IMR-90 (cell line): ENCODE results near the gene STIM1. TPM values are rescaled to one million over a fixed set of nuclear protein-coding genes. Genes with fewer than 3 reads are reported as not detected.

Experiments used
- ATAC-seq: fragments of 200-7000 bp; cut with Tn5 transposase; 2 replicates; pipeline ENCODE4 v1.9.1; 2020; ENCODE audit warnings: low read depth, mild to moderate bottlenecking, moderate library complexity
- BruUV-seq: library from RNA; stranded (reverse); fragments of 400-500 nt; replicated peaks from 2 replicates; lab custom pipeline; 2021; lab: Mats Ljungman, UMichigan
- CTCF ChIA-PET: fragments of 300-600 bp; formaldehyde crosslinking; extraction: SDS; loops from one replicate; lab custom pipeline; 2021; ENCODE audit warnings: antibody characterized with exemption; lab: Yijun Ruan, JAX
- POLR2A ChIA-PET: fragments of 300-600 bp; sonication (Branson Sonifier 250); formaldehyde crosslinking; loops from one replicate; lab custom pipeline; 2022; ENCODE audit warnings: antibody characterized with exemption; ENCODE audit not compliant: unreplicated experiment; lab: Charles Lee
- DNase-seq: peaks from one replicate; pipeline ENCODE4 v3.0.0; 2013
- H2AFZ ChIP-seq: replicated peaks from 2 replicates; pipeline ENCODE3; 2013; ENCODE audit warnings: low read length, mild to moderate bottlenecking; ENCODE audit not compliant: poor library complexity
- H2AK5ac ChIP-seq: 2 replicates; pipeline ENCODE4 v1.6.1; 2013; ENCODE audit warnings: low read depth, low read length, inconsistent platforms
- H2AK9ac ChIP-seq: replicated peaks from 2 replicates; pipeline ENCODE3; 2013; ENCODE audit warnings: mild to moderate bottlenecking, low read depth, low read length, moderate library complexity; ENCODE audit not compliant: poor library complexity
- H2BK120ac ChIP-seq: 2 replicates; pipeline ENCODE4 v1.6.1; 2013; ENCODE audit warnings: low read depth, low read length, inconsistent platforms
- H2BK15ac ChIP-seq: 3 replicates; pipeline ENCODE4 v1.6.1; 2013; ENCODE audit warnings: low read depth, low read length, inconsistent platforms
- H2BK20ac ChIP-seq: 2 replicates; pipeline ENCODE4 v1.6.1; 2013; ENCODE audit warnings: low read depth, mild to moderate bottlenecking, inconsistent platforms, low read length, moderate library complexity
- H2BK5ac ChIP-seq: 2 replicates; pipeline ENCODE4 v1.6.1; 2013; ENCODE audit warnings: mild to moderate bottlenecking, low read depth, low read length, inconsistent platforms; ENCODE audit not compliant: poor library complexity, severe bottlenecking
- H3K14ac ChIP-seq: replicated peaks from 2 replicates; pipeline ENCODE4 v1.6.1; 2013; ENCODE audit warnings: low read depth, low read length, inconsistent platforms
- H3K18ac ChIP-seq: 2 replicates; pipeline ENCODE4 v1.6.1; 2013; ENCODE audit warnings: low read depth, low read length, control low read depth
- H3K23ac ChIP-seq: 2 replicates; pipeline ENCODE4 v1.6.1; 2013; ENCODE audit warnings: low read depth, low read length, inconsistent platforms
- H3K27ac ChIP-seq: 2 replicates; pipeline ENCODE4 v1.5.1; 2013; ENCODE audit warnings: mild to moderate bottlenecking, control low read depth, low read length; ENCODE audit not compliant: insufficient read depth
- H3K27me3 ChIP-seq: 2 replicates; pipeline ENCODE4 v1.6.1; 2013; ENCODE audit warnings: low read length; ENCODE audit not compliant: control insufficient read depth, insufficient read depth
- H3K36me3 ChIP-seq: 2 replicates; pipeline ENCODE4 v1.6.1; 2013; ENCODE audit warnings: low read length, mixed read lengths; ENCODE audit not compliant: control insufficient read depth, insufficient read depth
- H3K4ac ChIP-seq: 2 replicates; pipeline ENCODE4 v1.6.1; 2013; ENCODE audit warnings: low read depth, low read length, inconsistent platforms
- H3K4me1 ChIP-seq: 2 replicates; pipeline ENCODE4 v1.6.1; 2013; ENCODE audit warnings: low read length, mixed read lengths; ENCODE audit not compliant: control insufficient read depth, insufficient read depth
- H3K4me2 ChIP-seq: 2 replicates; pipeline ENCODE4 v1.6.1; 2013; ENCODE audit warnings: low read depth, mild to moderate bottlenecking, control low read depth, low read length, moderate library complexity
- H3K4me3 ChIP-seq: 2 replicates; pipeline ENCODE4 v1.5.1; 2013; ENCODE audit warnings: low read depth, mild to moderate bottlenecking, control low read depth, low read length, moderate library complexity; ENCODE audit not compliant: insufficient read depth
- H3K56ac ChIP-seq: 2 replicates; pipeline ENCODE4 v1.6.1; 2013; ENCODE audit warnings: low read length, inconsistent platforms; ENCODE audit not compliant: insufficient read depth; ENCODE audit errors: extremely low read depth
- H3K79me1 ChIP-seq, 2 experiments: 2 replicates each; pipeline ENCODE4 v1.6.1; 2013; ENCODE audit warnings: low read length in 2 of 2, inconsistent platforms in 1 of 2, low read depth in 1 of 2
- H3K9ac ChIP-seq: 2 replicates; pipeline ENCODE4 v1.6.1; 2013; ENCODE audit warnings: low read depth, low read length, control low read depth
- H3K9me1 ChIP-seq: 2 replicates; pipeline ENCODE4 v1.6.1; 2013; ENCODE audit warnings: low read length, inconsistent platforms; ENCODE audit not compliant: insufficient read depth
- H3K9me3 ChIP-seq: 2 replicates; pipeline ENCODE4 v1.6.1; 2013; ENCODE audit warnings: low read length; ENCODE audit not compliant: control insufficient read depth, insufficient read depth
- H4K20me1 ChIP-seq: 2 replicates; pipeline ENCODE4 v1.6.1; 2013; ENCODE audit warnings: low read length, inconsistent platforms; ENCODE audit not compliant: insufficient read depth
- H4K5ac ChIP-seq: 2 replicates; pipeline ENCODE4 v1.6.1; 2013; ENCODE audit warnings: mild to moderate bottlenecking, low read depth, low read length, control low read depth
- H4K8ac ChIP-seq, 2 experiments: 2 replicates each; pipeline ENCODE4 v1.6.1; 2013; ENCODE audit warnings: low read depth in 2 of 2, low read length in 2 of 2, control low read depth in 1 of 2, inconsistent platforms in 1 of 2
- H4K91ac ChIP-seq: 2 replicates; pipeline ENCODE4 v1.6.1; 2013; ENCODE audit warnings: low read depth, low read length, inconsistent platforms; ENCODE audit not compliant: insufficient read depth
- NFE2L2 ChIP-seq: fragments of 150-350 bp; IDR thresholded peaks from 2 replicates; pipeline ENCODE4 v1.6.1; 2016; ENCODE audit warnings: low read depth, mild to moderate bottlenecking, low read length
- WGBS, 2 experiments: methylation state at CpG; one replicate each; pipeline versions ENCODE4 v1.1.5 to v1.1.7; 2013; ENCODE audit warnings: missing lambda C conversion rate in 2 of 2; ENCODE audit not compliant: insufficient read length in 1 of 2; ENCODE audit errors: extremely low coverage in 2 of 2; 5-methylcytosine and 5-hydroxymethylcytosine counted together
- dilution Hi-C: fragments of 300-500 bp; cut with HindIII; formaldehyde crosslinking; loops from one replicate; pipeline ENCODE4 v1.14.3; 2018; ENCODE audit warnings: low sequenced_read_pairs; ENCODE audit not compliant: unreplicated experiment
- in situ Hi-C: fragments of 300-500 bp; cut with MboI; formaldehyde crosslinking; loops from 3 replicates; pipeline ENCODE4 v1.14.3; 2019; ENCODE audit warnings: low sequenced_read_pairs, inconsistent platforms, mixed read lengths
- intact Hi-C: fragments of 100-400 bp; cut with micrococcal nuclease; formaldehyde crosslinking; loops from 2 replicates; pipeline ENCODE4 v1.10.0; 2022
- polyA plus RNA-seq, 3 experiments: library from polyadenylated mRNA; depleted of rRNA; stranded (reverse); fragments of >200 nt; gene quantifications; 2 replicates each; pipeline ENCODE4 v1.2.3, GENCODE V29; 2012; ENCODE audit warnings: low replicate concordance in 1 of 3
- total RNA-seq: library from RNA; depleted of rRNA; stranded (reverse); fragments of >200 nt; gene quantifications from 2 replicates; pipeline ENCODE4 v1.2.3, GENCODE V29; 2012

The STIM1 gene
- total and polyA plus RNA-seq, 2 of the 4 experiments (the other 2 are of a cell fraction), result 17.9 to 23.0 TPM

GRCh38 chr11:3880724-3881123 is 25.3 kb downstream of the STIM1 start:
- Histone ChIP-seq H3K4ac (no peak overlapping the region), H2BK20ac (no peak overlapping the region), H3K36me3 (no peaks in the 10 kb centered on the region), H3K56ac (no peak overlapping the region), H2BK120ac (no peak overlapping the region), H2AFZ (peak overlapping the region; percentile 26), H3K4me1 (peaks cover 7% of the 10 kb centered on the region; the same call in 1 of the 2 replicates), H4K8ac (peak overlapping the region in 1 of 2 experiments; percentile 41; a peak in 1 of 4 replicates), H2BK15ac (no peak overlapping the region), H4K5ac (no peak overlapping the region), H3K4me3 (no peak overlapping the region), H4K91ac (no peak overlapping the region), H3K4me2 (no peak overlapping the region), H2AK9ac (no peak overlapping the region), H3K79me1 (peaks cover 27 to 38% of the 10 kb centered on the region in 2 experiments), H2BK5ac (no peak overlapping the region), H3K27me3 (no peaks in the 10 kb centered on the region), H3K9ac (no peak overlapping the region), H3K14ac (peak overlapping the region; percentile 33; the same call in 1 of the 2 replicates), H3K27ac (no peak overlapping the region), H3K9me1 (peaks cover 3% of the 10 kb centered on the region; the same call in 1 of the 2 replicates), H3K23ac (no peak overlapping the region), H3K18ac (no peak overlapping the region), H2AK5ac (no peak overlapping the region), H4K20me1 (peaks cover 10% of the 10 kb centered on the region; the same call in 1 of the 2 replicates), H3K9me3 (no peaks in the 10 kb centered on the region)
- POLR2A ChIA-PET, result no interaction called here
- intact Hi-C loops (no loop called here), dilution Hi-C loops (no loop called here), in situ Hi-C loops (no loop called here)
- no TSS peak for BruUV-seq
- TF ChIP-seq NFE2L2, result no peak
- no CpG with 5 or more reads among the region's 3 CpGs for whole genome bisulfite sequencing, 2 experiments
- DNase-seq, result peak; percentile 58
- CTCF ChIA-PET, result interaction anchor here (1.1 kb wide), 1 partner anchor 38 kb away, joined by 3 read pairs; no protein-coding TSS in a partner anchor
- peak; percentile 42 for ATAC-seq
